Sigmoid colon (tissue), 7 donors: ENCODE measurements around the gene NRG2. TPM values are rescaled to one million over a fixed set of nuclear protein-coding genes. Genes with fewer than 3 reads are reported as not detected.

Source experiments
- DNase-seq: peaks from one replicate; pipeline ENCODE4 v3.0.0-alpha.2; 2019
- H3K27ac ChIP-seq, 4 donors: fragments of 200-600 bp; sonication (generic); one replicate each; pipeline ENCODE4 v1.5.1; 2016 to 2019; ENCODE audit warnings: mild to moderate bottlenecking in 1 of 4
- H3K27me3 ChIP-seq, 3 donors: fragments of 200-600 bp; sonication (generic); one replicate each; pipeline ENCODE4 v1.5.1; 2019; ENCODE audit warnings: mild to moderate bottlenecking in 1 of 3
- H3K36me3 ChIP-seq, 4 donors: fragments of 200-600 bp; sonication (generic); one replicate each; pipeline ENCODE4 v1.5.1; 2016 to 2019
- H3K4me1 ChIP-seq, 4 donors: fragments of 200-600 bp; sonication (generic); one replicate each; pipeline ENCODE4 v1.5.1; 2017 to 2019
- H3K4me3 ChIP-seq, 4 donors: fragments of 200-600 bp; sonication (generic); one replicate each; pipeline ENCODE4 v1.5.1; 2017 to 2019; ENCODE audit warnings: mild to moderate bottlenecking in 2 of 4, moderate library complexity in 1 of 4
- H3K9me3 ChIP-seq, 4 donors: fragments of 200-600 bp in 3 of 4; sonication (generic) in 3 of 4; one replicate each; pipeline versions ENCODE4 v1.5.1 to v1.6.1; 2013 to 2019
- CTCF ChIP-seq, 4 experiments: fragments of 450-650 bp in 3 of 4; fragments of 200-600 bp in 1 of 4; IDR thresholded peaks; one replicate each; pipeline ENCODE4 v1.5.1; 2016 to 2019; ENCODE audit warnings: antibody characterized with exemption in 4 of 4, mild to moderate bottlenecking in 3 of 4, moderate library complexity in 2 of 4
- EP300 ChIP-seq, 4 donors: sonication (generic); formaldehyde crosslinking; IDR thresholded peaks; one replicate each; pipeline ENCODE4 v1.6.1; 2017; ENCODE audit warnings: antibody characterized with exemption in 4 of 4
- POLR2A ChIP-seq, 2 donors: fragments of 450-650 bp; IDR thresholded peaks; one replicate each; pipeline ENCODE4 v1.6.1; 2016; ENCODE audit warnings: antibody characterized with exemption in 2 of 2, mild to moderate bottlenecking in 2 of 2, moderate library complexity in 2 of 2
- POLR2AphosphoS5 ChIP-seq, 4 donors: sonication (generic); formaldehyde crosslinking; IDR thresholded peaks; one replicate each; pipeline ENCODE4 v1.6.1; 2017; ENCODE audit warnings: antibody characterized with exemption in 4 of 4
- WGBS, 2 donors: extraction: QIAGEN DNeasy Blood & Tissue Kit; methylation state at CpG; one replicate each; pipeline ENCODE4 v1.1.7; 2013; 5-methylcytosine and 5-hydroxymethylcytosine counted together
- intact Hi-C: fragments of 100-400 bp; cut with DNase I; formaldehyde crosslinking; loops from one replicate; pipeline ENCODE4 v1.15.1; 2023
- polyA plus RNA-seq, 3 donors: library from polyadenylated mRNA; stranded (reverse); fragments of 200-250 nt; gene quantifications; one replicate each; pipeline ENCODE4 v1.2.3, GENCODE V29; 2013
- total RNA-seq, 4 donors: library from RNA; depleted of rRNA; stranded (reverse); fragments of >200 nt; gene quantifications; one replicate each; pipeline ENCODE4 v1.1.0, GENCODE V29; 2016
- donor health status: healthy with polysubstance abuse.
- donor health status: Bipolar disorder and iron deficiency.
- donor health status: healthy.

The NRG2 gene
- total and polyA plus RNA-seq, 7 donors, result 0.80 to 11.9 (median 4.8) TPM; not detected in 2

- Histone ChIP-seq H3K4me3 (no peak overlapping the region), H3K27ac (no peak overlapping the region), H3K4me1 (no peaks in the 10 kb centered on the region), H3K36me3 (no peaks in the 10 kb centered on the region), H3K27me3 (peaks cover 0 to 5% (median 0%) of the 10 kb centered on the region in 3 donors), H3K9me3 (no peaks in the 10 kb centered on the region)
- no peak for TF ChIP-seq POLR2A (IDR thresholded peaks at IDR 0.05)
- TF ChIP-seq EP300 (IDR thresholded peaks at IDR 0.05), result no peak
- TF ChIP-seq CTCF (IDR thresholded peaks at IDR 0.05), result no peak
- intact Hi-C loops, result no loop called here
- no peak for DNase-seq
- 80 to 91% methylated on average over 1 of the region's 1 CpG for WGBS, 2 donors
These were observed 17.7 kb upstream of the NRG2 start for GRCh38 chr5:140060816-140061215.

GRCh38 chr5:140058212-140058932 lies 15.3 kb upstream of the NRG2 start:
- no peak overlapping the region for H3K4me3 ChIP-seq
- H3K9me3 ChIP-seq, result no peaks in the 10 kb centered on the region
- no peak for DNase-seq
- no peak overlapping the region for H3K27ac ChIP-seq
- peaks cover 0 to 5% (median 0%) of the 10 kb centered on the region in 3 donors for H3K27me3 ChIP-seq
- no peaks in the 10 kb centered on the region for H3K4me1 ChIP-seq
- H3K36me3 ChIP-seq, result no peaks in the 10 kb centered on the region
- no peak for TF ChIP-seq POLR2A (IDR thresholded peaks at IDR 0.05)
- intact Hi-C loops, result no loop called here
- whole genome bisulfite sequencing, 2 donors, result 85 to 88% methylated on average over 5 of the region's 5 CpGs

- intact Hi-C loops, result no loop called here
- no peaks in the 10 kb centered on the region for H3K27me3 ChIP-seq
- H3K9me3 ChIP-seq, result no peaks in the 10 kb centered on the region
- DNase-seq, result no peak
- no peak overlapping the region for H3K27ac ChIP-seq
- whole genome bisulfite sequencing, 2 donors, result 92 to 98% methylated on average over 1 of the region's 1 CpG
- TF ChIP-seq CTCF (IDR thresholded peaks at IDR 0.05) (no peak), POLR2A (IDR thresholded peaks at IDR 0.05) (no peak), EP300 (IDR thresholded peaks at IDR 0.05) (no peak), POLR2AphosphoS5 (IDR thresholded peaks at IDR 0.05) (no peak)
- H3K4me1 ChIP-seq, result no peaks in the 10 kb centered on the region
- no peak overlapping the region for H3K4me3 ChIP-seq
- H3K36me3 ChIP-seq, result no peaks in the 10 kb centered on the region
These were observed 13.8 kb upstream of the NRG2 start for GRCh38 chr5:140056880-140057279.

GRCh38 chr5:140055152-140055551 lies 12.1 kb upstream of the NRG2 start:
- Histone ChIP-seq H3K36me3 (no peaks in the 10 kb centered on the region), H3K4me1 (no peaks in the 10 kb centered on the region), H3K9me3 (no peaks in the 10 kb centered on the region), H3K27me3 (no peaks in the 10 kb centered on the region), H3K4me3 (no peak overlapping the region), H3K27ac (no peak overlapping the region)
- DNase-seq, result no peak
- intact Hi-C loops, result no loop called here
- 26 to 64% methylated on average over 3 of the region's 3 CpGs for WGBS, 2 donors
- TF ChIP-seq EP300 (IDR thresholded peaks at IDR 0.05) (no peak), POLR2AphosphoS5 (IDR thresholded peaks at IDR 0.05) (no peak), POLR2A (IDR thresholded peaks at IDR 0.05) (no peak), CTCF (IDR thresholded peaks at IDR 0.05) (no peak)

- no peak for TF ChIP-seq CTCF (IDR thresholded peaks at IDR 0.05)
- no peak for TF ChIP-seq EP300 (IDR thresholded peaks at IDR 0.05)
- TF ChIP-seq POLR2AphosphoS5 (IDR thresholded peaks at IDR 0.05), result no peak
- no peak for TF ChIP-seq POLR2A (IDR thresholded peaks at IDR 0.05)
- Histone ChIP-seq H3K4me1 (no peaks in the 10 kb centered on the region), H3K27me3 (no peaks in the 10 kb centered on the region), H3K36me3 (no peaks in the 10 kb centered on the region), H3K27ac (no peak overlapping the region), H3K9me3 (no peaks in the 10 kb centered on the region), H3K4me3 (no peak overlapping the region)
- intact Hi-C loops, result no loop called here
- no peak for DNase-seq
- WGBS, 2 donors, result 82 to 96% methylated on average over 1 of the region's 1 CpG
These were observed 11.1 kb upstream of the NRG2 start for GRCh38 chr5:140054086-140054689.
